Right lobe of liver (tissue), 4 donors: ENCODE data around the gene ATP2B3.

Experiments used
- CTCF ChIP-seq, 4 donors: fragments of 200-600 bp in 3 of 4; fragments of 450-650 bp in 1 of 4; IDR thresholded peaks; one replicate each; pipeline versions ENCODE4 v1.5.1 to v1.8.0; 2016 to 2022; ENCODE audit warnings: antibody characterized with exemption in 4 of 4, mild to moderate bottlenecking in 2 of 4
- POLR2A ChIP-seq: fragments of 450-650 bp; IDR thresholded peaks from one replicate; pipeline ENCODE4 v1.6.1; 2017; ENCODE audit warnings: antibody characterized with exemption, mild to moderate bottlenecking
- donor health status: DM: no; HTN: no; CAD: no.
- donor health status: DM: no; HTN: no; CAD: no.
- donor health status: DM: no; HTN: yes; CAD: no.

GRCh38 chrX:153492543-153492942 lies 24.9 kb upstream of the ATP2B3 start:
- TF ChIP-seq CTCF (IDR thresholded peaks at IDR 0.05) (no peak), POLR2A (no peak)
